GM12892 (cell line): Measurements from ENCODE around the gene CUBN.

Source experiments
- POLR2A ChIP-seq: IDR thresholded peaks from 2 replicates; pipeline ENCODE4 v1.6.1; 2011; ENCODE audit warnings: low read depth, low read length, control low read depth
- POLR2AphosphoS5 ChIP-seq: IDR thresholded peaks from 2 replicates; pipeline ENCODE4 v1.6.1; 2011; ENCODE audit warnings: low read depth, low read length, control low read depth
- TAF1 ChIP-seq: IDR thresholded peaks from 2 replicates; pipeline ENCODE4 v1.6.1; 2011; ENCODE audit warnings: low read depth, mild to moderate bottlenecking, control low read depth, low read length, borderline replicate concordance

DNA sequence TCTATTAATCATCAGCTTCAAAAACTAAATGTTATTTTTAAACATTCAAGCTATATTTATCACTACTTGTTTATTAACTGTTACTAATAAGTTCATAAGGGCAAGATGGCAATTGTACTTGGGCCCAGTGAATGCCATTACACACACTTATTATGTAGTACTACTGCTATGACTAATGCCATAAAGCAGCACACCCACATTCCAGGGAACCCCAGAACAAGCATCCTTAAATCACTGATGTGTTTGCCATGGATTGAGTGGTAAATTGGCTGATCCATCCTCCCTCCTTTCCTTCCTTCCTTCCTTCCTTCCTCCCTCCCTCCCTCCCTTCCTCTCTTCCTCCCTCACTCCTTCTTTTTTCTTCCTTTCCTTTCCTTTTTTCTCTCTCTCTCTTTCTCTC lies 275.0 kb downstream of the CUBN start:
- TF ChIP-seq TAF1 (no peak), POLR2A (no peak), POLR2AphosphoS5 (no peak)
